HG03571 (cell line): ENCODE data around the gene C19orf33.
"Not testable (repeated sequence)": the region's sequence is repeated elsewhere in the genome, so short reads cannot be mapped to it uniquely, and the experiment has no call there.

Source experiments
- ATAC-seq: cut with Tn5 transposase; IDR thresholded peaks from one replicate; pipeline ENCODE4 v1.9.1; 2021; ENCODE audit not compliant: unreplicated experiment

The C19orf33 gene

GRCh38 chr19:38336638-38337359 lies 32.7 kb downstream of the C19orf33 start:
- peak; percentile 47 for ATAC-seq

- no peak for ATAC-seq
Observed at GRCh38 chr19:38337360-38337653, 33.3 kb downstream of the C19orf33 start.

GRCh38 chr19:38339011-38339410 lies 35.0 kb downstream of the C19orf33 start:
- not testable (repeated sequence) for ATAC-seq

GRCh38 chr19:38340927-38341326 lies 36.9 kb downstream of the C19orf33 start:
- no peak for ATAC-seq

GRCh38 chr19:38346837-38347236 lies 42.8 kb downstream of the C19orf33 start:
- ATAC-seq, result no peak

GRCh38 chr19:38350883-38351282 lies 46.8 kb downstream of the C19orf33 start:
- no peak for ATAC-seq

- ATAC-seq, result no peak
Observed at GRCh38 chr19:38351865-38352395, 47.9 kb downstream of the C19orf33 start.

GRCh38 chr19:38352611-38353010 lies 48.6 kb downstream of the C19orf33 start:
- no peak for ATAC-seq
